ENCODE results near the gene P2RY11.

P2RY11 gene

GRCh38 chr19:10113964-10114650, 2.6 kb downstream of the P2RY11 start:
- no peak for DNase-seq (ENCODE audit: low read depth)

GRCh38 chr19:10114651-10115391, 3.3 kb downstream of the P2RY11 start:
- DNase-seq (ENCODE audit: low read depth), result no peak

DNA sequence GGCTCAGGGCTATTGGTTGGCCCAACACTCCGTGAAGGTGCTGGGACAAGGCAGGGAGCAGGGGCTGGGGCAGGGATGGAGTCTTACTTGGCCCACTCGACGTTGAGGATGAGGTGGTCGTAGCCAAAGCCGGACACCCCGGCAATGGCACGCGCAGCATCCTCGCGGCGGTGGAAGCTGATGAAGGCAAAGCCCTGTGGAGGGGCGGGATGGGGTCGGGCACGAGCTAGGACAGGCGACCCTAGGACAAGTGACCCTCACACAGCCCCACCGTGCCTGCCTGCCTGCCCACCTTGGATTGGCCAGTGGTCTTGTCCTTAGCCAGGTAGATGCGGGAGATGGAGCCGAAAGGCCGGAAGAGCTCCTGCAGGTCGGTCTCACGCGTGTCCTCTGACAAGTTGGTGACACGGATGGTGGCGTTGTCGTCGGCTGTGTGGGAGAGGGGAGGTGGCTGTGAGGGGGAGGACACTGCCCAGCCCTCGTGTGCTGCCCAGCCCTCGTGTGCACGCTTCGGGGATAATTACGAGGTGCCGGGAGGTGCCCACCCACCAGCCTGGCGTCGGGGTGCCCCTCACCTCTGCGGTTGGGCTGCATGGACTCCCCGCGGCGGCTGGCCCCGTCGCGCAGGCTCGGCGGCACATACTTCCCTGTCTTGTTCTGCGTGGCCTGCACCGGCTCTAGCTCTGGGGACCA, 4.0 kb downstream of the P2RY11 start:
- DNase-seq (ENCODE audit: low read depth), result no peak

DNA sequence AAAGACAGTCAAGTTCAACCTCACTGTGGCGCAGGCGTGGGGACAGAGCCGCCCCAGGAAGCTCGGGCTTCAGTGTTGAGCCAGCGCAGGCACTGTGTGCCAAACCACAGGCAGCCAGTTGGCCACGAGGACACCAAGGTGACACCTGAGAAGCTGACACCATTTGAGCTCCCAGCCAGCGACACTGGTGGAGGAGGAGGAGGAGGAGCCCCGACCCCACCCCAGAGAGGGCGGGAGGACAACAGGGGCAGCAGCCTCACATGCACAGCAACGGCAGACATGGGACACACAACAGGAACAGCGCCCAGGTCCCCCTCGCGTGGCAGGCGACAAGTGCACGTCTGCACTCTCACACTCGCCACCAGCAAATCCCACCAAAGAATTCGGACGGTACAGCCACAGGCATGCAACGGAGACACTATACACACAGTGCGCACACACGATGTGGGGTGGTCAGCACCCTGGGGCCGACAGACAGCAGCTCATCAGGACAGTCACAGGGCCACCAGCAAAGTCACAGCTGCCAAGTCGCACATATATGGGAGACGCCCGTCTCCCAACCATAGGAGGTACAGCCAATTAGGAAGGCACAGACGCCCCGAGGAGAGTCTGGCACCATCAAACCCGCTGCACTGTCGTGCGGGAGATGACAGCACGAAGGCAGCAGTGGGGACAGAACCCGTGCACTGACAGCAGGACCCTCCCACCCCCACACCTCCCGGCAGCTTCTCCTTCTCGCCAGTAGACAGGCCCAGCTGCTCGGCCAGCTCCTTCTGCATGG, 4.8 kb downstream of the P2RY11 start:
- no peak for DNase-seq (ENCODE audit: low read depth)

GRCh38 chr19:10116866-10117616, 5.5 kb downstream of the P2RY11 start:
- DNase-seq (ENCODE audit: low read depth), result no peak

DNA sequence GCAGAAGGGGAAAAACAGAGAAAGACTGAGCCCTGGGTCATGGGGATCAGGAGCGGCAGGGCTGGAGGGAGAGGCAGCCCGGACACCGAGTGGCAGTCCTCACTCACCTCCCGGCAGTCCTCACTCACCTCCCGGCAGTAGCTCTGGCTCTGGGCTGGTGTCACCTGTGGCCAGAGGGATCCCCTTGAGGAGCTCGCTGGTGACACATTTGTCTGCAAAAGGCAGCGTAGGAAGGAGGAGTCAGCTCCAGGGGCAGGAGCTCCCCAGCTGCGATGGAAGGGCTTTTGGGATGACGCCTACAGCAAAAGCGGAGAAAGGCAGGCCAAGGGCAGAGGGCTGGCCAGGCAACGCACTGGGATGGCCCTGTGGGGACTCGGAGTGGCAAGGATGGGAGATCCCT, 7.5 kb downstream of the P2RY11 start:
- DNase-seq (ENCODE audit: low read depth), result no peak

GRCh38 chr19:10120538-10121189, 9.2 kb downstream of the P2RY11 start:
- no peak for DNase-seq (ENCODE audit: low read depth)

GRCh38 chr19:10122045-10122444, 10.6 kb downstream of the P2RY11 start:
- DNase-seq (ENCODE audit: low read depth), result no peak

DNA sequence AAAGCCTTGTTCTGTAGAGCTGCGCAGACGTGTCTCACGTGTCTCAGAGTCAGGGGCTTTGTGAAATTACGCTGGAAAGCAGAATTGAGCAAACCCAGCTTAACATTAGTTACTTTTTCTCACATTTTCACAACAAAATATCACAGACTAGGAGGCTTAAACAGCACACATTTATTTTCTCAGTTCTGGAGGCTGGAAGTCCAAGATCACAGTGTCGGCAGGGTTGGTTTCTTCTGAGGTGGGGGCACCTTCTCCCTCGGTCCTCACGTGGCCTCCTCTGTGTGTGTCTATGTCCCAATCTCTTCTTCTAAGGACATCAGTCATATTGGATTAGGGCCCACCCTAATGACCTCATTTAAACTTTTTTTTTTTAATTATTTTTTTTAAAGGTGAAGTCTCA, 12.9 kb downstream of the P2RY11 start:
- DNase-seq (ENCODE audit: low read depth), result no peak

DNA sequence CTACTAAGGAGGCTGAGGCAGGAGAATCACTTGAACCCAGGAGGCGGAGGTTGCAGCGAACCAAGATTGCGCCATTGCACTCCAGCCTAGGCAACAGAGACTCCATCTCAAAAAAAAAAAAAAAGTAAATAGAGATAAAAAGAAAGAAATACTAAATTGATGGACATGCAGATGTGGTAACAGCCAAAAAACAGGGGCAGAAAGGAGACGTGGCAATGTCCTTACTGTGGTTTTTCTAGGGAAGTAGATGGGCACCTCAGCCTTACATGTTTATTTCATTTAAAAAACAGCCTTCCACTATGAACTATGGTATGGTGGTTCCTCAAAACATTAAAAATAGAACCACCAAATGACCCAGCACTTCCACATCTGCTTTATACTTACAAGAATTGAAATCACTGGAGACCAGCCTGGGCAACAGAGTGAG, 14.7 kb downstream of the P2RY11 start:
- DNase-seq (ENCODE audit: low read depth), result no peak

- no peak for DNase-seq (ENCODE audit: low read depth)
Measured at GRCh38 chr19:10132905-10133304, 21.4 kb downstream of the P2RY11 start.

- DNase-seq (ENCODE audit: low read depth), result no peak
Measured at GRCh38 chr19:10133596-10133995, 22.1 kb downstream of the P2RY11 start.

- no peak for DNase-seq (ENCODE audit: low read depth)
Measured at GRCh38 chr19:10134040-10134439, 22.5 kb downstream of the P2RY11 start.

- DNase-seq (ENCODE audit: low read depth), result no peak
Measured at GRCh38 chr19:10135551-10136334, 24.2 kb downstream of the P2RY11 start.

GRCh38 chr19:10136936-10137335, 25.4 kb downstream of the P2RY11 start:
- no peak for DNase-seq (ENCODE audit: low read depth)

DNA sequence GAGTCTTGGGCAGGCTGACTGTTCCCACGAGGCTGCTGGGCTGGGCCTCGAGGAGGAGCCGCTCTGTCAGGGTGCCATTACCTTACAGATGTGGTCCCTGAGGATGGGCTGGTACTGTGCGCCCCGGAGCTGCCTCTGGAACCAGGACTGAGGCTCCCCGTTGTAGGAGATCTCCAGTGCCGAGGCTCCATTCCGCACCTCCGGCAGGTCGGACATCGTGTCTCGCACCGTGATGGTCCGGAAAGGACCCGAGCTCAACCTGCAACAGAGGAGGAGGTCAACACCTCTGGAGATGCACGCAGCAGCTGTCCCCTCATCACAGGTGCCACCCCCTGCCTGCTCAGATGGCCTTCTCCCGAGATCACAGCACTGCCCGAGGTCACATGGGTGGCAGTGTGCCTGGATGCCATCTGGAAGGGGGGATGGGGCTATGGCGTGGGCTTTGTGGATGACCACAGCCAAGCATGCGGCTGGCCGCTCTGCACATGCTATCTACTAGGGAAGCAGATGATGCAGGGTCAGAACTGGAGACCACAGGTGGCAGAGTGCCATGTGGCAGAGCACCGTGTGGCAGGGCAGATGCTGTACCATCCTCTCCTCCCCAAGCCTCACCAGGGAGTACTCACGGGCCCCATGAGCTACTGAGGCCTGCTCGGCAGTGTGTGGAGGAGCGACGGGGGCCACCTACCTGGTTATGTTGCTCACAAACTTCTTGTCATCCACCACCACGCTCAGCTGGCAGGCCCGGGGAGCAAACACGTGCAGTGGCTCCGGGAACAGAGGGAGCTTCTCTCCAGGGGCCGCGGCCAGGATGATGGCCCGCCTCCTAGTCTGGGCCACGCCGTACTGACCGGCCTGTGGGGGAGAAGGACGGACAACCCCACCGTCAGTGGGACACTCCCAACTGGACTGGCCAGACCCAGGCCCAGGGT, 26.5 kb downstream of the P2RY11 start:
- no peak for DNase-seq (ENCODE audit: low read depth)

DNA sequence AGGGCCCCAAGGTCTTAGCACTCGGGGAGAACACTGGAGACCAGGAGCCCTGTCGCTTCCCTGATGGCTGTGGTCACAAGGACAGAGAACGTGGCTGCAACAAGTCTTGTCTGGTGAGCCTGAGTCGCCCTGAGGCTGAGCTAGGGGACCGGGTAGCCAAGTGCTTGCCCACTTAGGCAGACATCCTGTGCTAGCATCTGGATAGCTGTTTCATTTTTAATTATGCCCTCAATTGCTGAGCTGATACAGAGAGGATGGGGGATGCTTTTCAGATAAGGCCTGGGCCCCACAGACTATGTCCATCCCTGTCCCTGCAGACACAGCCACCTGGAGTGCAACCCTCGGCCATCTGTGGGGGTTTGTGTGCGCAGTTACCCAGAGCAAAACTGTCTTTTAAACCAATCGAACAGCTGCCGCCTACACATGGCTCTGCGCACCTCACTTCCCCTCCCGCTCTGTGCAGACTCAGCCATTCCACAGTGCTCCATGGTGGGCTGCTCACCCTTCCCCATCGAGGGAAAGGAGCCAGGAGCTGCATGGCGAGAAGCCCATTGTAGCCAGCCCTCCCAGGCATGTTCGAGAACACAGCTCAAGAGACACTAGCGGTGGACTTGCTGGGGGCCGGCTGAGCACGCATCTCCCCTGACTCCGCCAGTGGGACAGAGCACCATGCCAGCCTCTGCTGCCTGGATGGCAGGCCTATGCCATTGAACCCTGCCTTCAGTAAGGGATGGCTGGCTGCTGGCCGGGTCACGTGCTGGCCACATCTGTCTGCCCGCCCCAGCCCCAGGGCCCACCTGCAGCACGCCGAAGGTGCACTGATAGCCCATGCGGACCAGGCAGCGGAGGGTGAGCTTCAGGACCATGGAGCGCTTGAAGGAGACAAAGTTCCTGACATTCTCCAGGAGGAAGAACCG, 27.6 kb downstream of the P2RY11 start:
- no peak for DNase-seq (ENCODE audit: low read depth)

DNA sequence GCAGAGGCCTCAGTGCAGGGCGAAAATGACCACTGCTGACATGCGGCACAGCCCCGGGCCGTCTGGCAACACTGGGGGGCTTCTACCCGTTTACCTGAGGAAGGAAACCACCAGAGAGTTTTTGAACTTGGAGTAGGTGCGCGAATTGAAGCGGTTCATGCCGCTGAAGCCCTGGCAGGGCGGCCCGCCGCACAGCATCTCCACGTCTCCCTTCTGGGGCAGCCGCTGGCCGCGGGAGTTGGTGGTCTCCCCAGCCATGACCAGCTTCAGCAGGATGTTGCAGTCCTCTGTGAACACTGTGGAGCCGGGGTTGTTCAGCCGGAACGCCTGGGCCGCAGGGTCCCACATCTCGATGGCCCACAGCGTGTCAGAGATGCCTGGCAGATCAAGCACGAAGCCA, 28.5 kb downstream of the P2RY11 start:
- DNase-seq (ENCODE audit: low read depth), result no peak

Measured in activated T-helper 1 cell treated with Interleukin-2 at 50 U/mL for 16 hours (primary cell).